Aorta (tissue), 5 donors: ENCODE results near the gene TMEM132C. TPM values are rescaled to one million over a fixed set of nuclear protein-coding genes. Genes with fewer than 3 reads are reported as not detected.

Experiments
- ATAC-seq: fragments of 200-7000 bp; cut with Tn5 transposase; one replicate; pipeline ENCODE4 v1.9.1; 2022; ENCODE audit warnings: moderate library complexity; ENCODE audit not compliant: low FRiP score
- DNase-seq, 2 donors: peaks; one replicate each; pipeline ENCODE4 v3.0.0-alpha.2; 2020
- H3K27ac ChIP-seq, 2 donors: one replicate each; pipeline ENCODE4 v1.5.1; 2013; ENCODE audit warnings: low read length in 2 of 2, mild to moderate bottlenecking in 2 of 2, moderate library complexity in 2 of 2, control low read depth in 1 of 2, inconsistent platforms in 1 of 2, low read depth in 1 of 2
- H3K27me3 ChIP-seq, 2 donors: one replicate each; pipeline ENCODE4 v1.6.1; 2013; ENCODE audit warnings: control low read depth in 1 of 2, low read length in 1 of 2, mild to moderate bottlenecking in 1 of 2, moderate library complexity in 1 of 2; ENCODE audit not compliant: insufficient read depth in 2 of 2, control insufficient read depth in 1 of 2
- H3K36me3 ChIP-seq, 2 donors: one replicate each; pipeline ENCODE4 v1.6.1; 2013; ENCODE audit warnings: control low read depth in 1 of 2, low read length in 1 of 2, mild to moderate bottlenecking in 1 of 2; ENCODE audit not compliant: insufficient read depth in 2 of 2, control insufficient read depth in 1 of 2
- H3K4me1 ChIP-seq, 2 donors: one replicate each; pipeline ENCODE4 v1.6.1; 2013; ENCODE audit warnings: low read length in 2 of 2, control low read depth in 1 of 2, mild to moderate bottlenecking in 1 of 2, moderate library complexity in 1 of 2; ENCODE audit not compliant: insufficient read depth in 2 of 2, control insufficient read depth in 1 of 2
- H3K4me3 ChIP-seq, 2 donors: one replicate each; pipeline ENCODE4 v1.5.1; 2013; ENCODE audit warnings: low read length in 2 of 2, control low read depth in 1 of 2, mild to moderate bottlenecking in 1 of 2
- H3K9me3 ChIP-seq: one replicate; pipeline ENCODE4 v1.6.1; 2013; ENCODE audit warnings: mild to moderate bottlenecking, low read length; ENCODE audit not compliant: control insufficient read depth
- WGBS, 2 donors: extraction: QIAGEN DNeasy Blood & Tissue Kit; methylation state at CpG; one replicate each; pipeline ENCODE4 v1.1.7; 2013; 5-methylcytosine and 5-hydroxymethylcytosine counted together
- intact Hi-C, 2 donors: fragments of 100-400 bp; cut with DNase I; formaldehyde crosslinking; loops; one replicate each; pipeline versions ENCODE4 v1.14.2 to v1.15.0; 2022
- polyA plus RNA-seq, 2 donors: library from polyadenylated mRNA; stranded (reverse); fragments of 200-250 nt; gene quantifications; one replicate each; pipeline ENCODE4 v1.2.3, GENCODE V29; 2013
- total RNA-seq, 2 donors: library from RNA; stranded (reverse); fragmentation: NEBNext Ultra II Directional; extraction: Animal tissue kit (Norgen Biotek cat#: 25700); gene quantifications; one replicate each; pipeline ENCODE4 v1.2.1, GENCODE V29; 2021
- donor health status: healthy with polysubstance abuse.
- donor health status: Bipolar disorder and iron deficiency.
- donor health status: DM: no; HTN: no; CAD: no.
- donor health status: DM: no; HTN: no; CAD: no.
- donor health status: DM: yes; HTN: yes; CAD: no.

The TMEM132C gene
- total and polyA plus RNA-seq, 4 donors, result 0.49 to 0.78 TPM; not detected in 2

DNA sequence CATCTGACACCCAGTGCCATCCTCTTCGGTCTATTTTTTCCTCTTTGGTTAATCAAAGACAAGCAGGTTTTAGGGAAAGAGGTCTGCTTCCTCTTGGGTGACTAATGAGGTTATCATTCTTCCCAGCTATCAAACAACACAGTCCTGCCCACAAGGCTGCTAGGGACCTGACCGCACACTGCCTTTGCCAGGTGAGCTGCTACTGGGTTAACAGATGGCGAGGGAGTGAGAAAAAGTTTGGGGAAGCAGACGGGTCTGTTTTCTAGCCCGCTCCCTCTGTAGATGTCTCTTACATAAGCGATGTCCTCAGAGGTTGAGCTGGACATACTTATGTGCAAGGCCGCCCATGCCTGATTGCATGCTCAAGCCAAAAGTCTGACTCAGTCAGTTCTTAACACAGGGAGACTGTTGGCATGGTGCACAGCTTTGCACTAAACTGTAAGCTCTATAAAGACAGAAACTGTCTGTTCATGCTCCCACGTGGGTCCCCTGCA is 462.7 kb downstream of the TMEM132C start:
- intact Hi-C loops, result no loop called here
- 70 to 74% methylated on average over 8 of the region's 8 CpGs for WGBS, 2 donors
- DNase-seq (no peak), ATAC-seq (no peak)
- Histone ChIP-seq H3K4me3 (no peak overlapping the region), H3K36me3 (no peaks in the 10 kb centered on the region), H3K27me3 (no peaks in the 10 kb centered on the region), H3K9me3 (peaks cover 2% of the 10 kb centered on the region), H3K4me1 (no peaks in the 10 kb centered on the region), H3K27ac (no peak overlapping the region)

DNA sequence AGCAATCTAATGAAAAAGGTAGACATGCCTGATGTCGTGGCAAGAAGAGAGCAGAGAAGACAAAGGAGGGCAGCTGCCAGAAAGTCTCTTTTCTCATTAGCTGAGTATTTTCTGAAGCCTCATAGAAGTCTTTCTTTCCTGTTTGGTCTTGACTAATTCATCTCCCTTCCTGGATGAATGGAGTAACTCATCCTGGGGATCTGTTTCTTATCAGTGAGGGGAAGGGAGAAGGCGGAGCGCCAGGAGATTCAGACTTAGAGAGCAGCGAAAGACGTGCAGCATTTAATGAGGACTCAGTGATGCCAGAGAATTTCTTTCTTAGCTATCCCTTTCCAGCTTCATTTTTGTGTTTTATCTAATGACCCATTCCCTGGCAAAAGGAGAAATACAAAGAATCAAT is 467.4 kb downstream of the TMEM132C start:
- no peaks in the 10 kb centered on the region for H3K36me3 ChIP-seq
- ATAC-seq (no peak), DNase-seq (no peak)
- 47 to 58% methylated on average over 5 of the region's 5 CpGs for WGBS, 2 donors
- H3K4me3 ChIP-seq, result no peak overlapping the region
- intact Hi-C loops, result no loop called here
- no peaks in the 10 kb centered on the region for H3K4me1 ChIP-seq
- H3K9me3 ChIP-seq, result peaks cover 4% of the 10 kb centered on the region
- H3K27ac ChIP-seq, result no peak overlapping the region
- H3K27me3 ChIP-seq, result no peaks in the 10 kb centered on the region

DNA sequence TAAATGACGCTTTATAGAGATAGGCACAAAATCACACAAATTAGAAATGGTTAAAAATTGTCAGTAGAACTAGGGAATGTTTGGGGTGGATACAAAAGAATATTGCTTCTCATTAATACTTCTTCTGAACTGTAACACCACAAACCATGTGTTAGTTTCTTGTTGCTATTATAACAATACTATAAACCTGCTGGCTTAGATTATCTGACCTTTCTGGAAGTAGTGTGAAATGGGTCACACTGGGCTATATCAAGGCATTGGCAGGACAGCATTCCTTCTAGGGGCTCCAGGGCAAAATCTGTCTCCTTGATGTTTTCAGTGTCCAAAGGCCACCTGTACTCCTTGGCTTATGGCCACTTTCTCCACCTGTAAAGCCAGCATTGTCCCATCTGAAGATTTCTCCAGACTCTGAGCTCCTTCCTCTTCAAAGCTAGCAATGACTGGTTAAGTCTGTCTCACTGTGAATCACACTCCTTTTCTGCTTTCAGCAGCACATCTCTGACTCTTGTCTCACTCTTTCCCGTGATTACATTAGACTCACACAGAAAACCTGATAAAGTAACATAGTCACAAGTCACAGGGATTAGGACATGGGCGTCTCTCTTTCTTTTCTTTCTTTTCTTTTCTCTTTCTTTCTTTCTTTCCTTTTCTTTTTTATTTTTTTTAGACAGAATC is 470.5 kb downstream of the TMEM132C start:
- peaks cover 3% of the 10 kb centered on the region for H3K9me3 ChIP-seq
- intact Hi-C loops, result no loop called here
- ATAC-seq, result no peak
- no peak overlapping the region for H3K4me3 ChIP-seq
- H3K4me1 ChIP-seq, result no peaks in the 10 kb centered on the region
- DNase-seq, result no peak
- no peaks in the 10 kb centered on the region for H3K27me3 ChIP-seq
- H3K27ac ChIP-seq, result no peak overlapping the region
- WGBS, 2 donors, result 70 to 71% methylated on average over 3 of the region's 3 CpGs
- H3K36me3 ChIP-seq, result no peaks in the 10 kb centered on the region

DNA sequence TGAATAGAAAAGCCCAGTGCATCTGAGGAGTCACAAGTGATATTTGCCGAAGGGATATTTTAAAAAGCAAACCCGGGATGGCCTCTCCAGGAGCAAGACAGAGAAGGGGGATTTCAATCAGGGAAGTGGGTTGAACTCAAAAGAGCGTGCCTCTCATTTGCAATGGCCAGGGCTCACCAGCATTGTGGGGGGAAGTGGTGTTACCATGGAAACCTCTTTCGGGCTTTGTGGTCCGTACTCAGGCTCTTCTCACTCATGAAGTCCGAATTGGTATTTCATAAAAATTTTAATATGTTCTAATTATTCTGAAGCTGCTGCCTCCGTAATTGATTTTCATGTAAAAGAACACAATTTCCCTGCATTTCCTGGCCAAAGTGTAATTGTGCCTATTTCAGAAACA is 476.9 kb downstream of the TMEM132C start:
- DNase-seq, result no peak
- ATAC-seq, result no peak
- intact Hi-C loops, result no loop called here

DNA sequence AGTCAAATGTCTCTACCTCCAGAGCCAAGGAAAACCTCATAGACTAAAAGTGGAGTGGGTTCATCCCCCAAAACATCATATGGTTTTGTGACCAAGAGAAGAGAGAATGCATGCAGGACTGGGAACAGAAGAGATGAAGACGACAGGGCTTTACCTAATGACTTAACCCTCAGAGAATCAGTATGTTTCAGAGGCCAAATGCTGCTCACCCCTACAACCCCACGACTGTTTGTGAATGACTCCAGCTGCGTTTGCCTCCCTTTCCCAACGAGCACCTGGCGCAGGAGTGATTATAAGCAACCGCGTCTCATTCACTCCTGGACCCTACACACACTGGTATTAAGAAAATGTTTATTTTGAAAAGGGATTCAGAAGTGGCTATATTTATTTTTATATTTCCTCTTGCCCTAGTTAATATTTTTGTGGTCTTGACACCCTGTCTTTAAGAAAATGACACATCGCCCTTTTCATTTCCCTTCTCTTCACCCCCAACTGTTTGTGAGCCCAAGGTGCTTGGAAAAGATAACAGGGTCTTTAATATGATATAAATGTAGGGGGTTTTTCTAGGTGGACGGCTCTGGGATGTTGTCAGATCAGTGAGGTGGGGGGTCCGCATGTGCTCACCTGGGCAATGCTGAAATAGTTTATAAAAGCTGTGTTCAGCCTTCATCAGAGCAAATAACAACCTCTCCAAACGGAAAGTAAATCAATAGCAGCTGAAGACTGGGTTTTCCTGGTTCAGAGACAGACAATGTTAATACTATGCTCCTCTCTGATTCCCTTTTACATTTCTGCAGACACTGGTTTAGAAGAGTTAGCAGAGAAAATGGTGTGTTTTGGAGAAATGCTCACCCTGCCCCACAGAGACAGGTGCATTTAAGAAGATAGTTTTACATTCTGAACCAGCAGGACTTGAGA is 479.1 kb downstream of the TMEM132C start:
- peaks cover 0 to 5% of the 10 kb centered on the region in 2 donors for H3K27me3 ChIP-seq
- no peak overlapping the region for H3K27ac ChIP-seq
- DNase-seq (no peak), ATAC-seq (no peak)
- intact Hi-C loops, result no loop called here
- H3K4me3 ChIP-seq, result no peak overlapping the region
- WGBS, 2 donors, result 63 to 67% methylated on average over 11 of the region's 11 CpGs
- H3K4me1 ChIP-seq, result no peaks in the 10 kb centered on the region
- H3K9me3 ChIP-seq, result no peaks in the 10 kb centered on the region
- H3K36me3 ChIP-seq, result no peaks in the 10 kb centered on the region

More for the DNA sequence above, 476.9 kb downstream of the TMEM132C start:
- H3K36me3 ChIP-seq, result no peaks in the 10 kb centered on the region
- no peaks in the 10 kb centered on the region for H3K27me3 ChIP-seq
- H3K4me1 ChIP-seq, result no peaks in the 10 kb centered on the region
- WGBS, 2 donors, result 59 to 69% methylated on average over 7 of the region's 7 CpGs
- H3K27ac ChIP-seq, result no peak overlapping the region
- peaks cover 1% of the 10 kb centered on the region for H3K9me3 ChIP-seq
- no peak overlapping the region for H3K4me3 ChIP-seq

DNA sequence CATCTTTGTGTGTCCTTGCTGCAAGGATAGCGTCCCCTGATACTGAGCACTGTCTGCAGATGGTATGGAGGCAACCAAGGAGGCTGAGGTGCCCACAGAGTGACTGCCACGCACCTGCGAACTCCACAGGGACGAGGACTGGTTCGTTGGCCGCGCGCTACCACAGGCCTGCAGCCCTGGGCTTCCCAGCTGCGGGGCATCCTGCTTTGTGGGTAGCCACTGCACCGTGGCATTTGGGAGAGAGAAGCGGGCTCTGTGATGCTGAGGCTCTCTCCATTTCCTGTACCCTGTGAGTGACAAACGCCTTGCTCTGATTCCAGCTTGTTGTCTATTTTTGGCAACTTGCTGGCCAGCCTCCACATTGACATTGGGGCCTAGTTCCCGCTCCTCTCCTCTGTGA is 480.5 kb downstream of the TMEM132C start:
- intact Hi-C loops, result no loop called here
- no peak for ATAC-seq
- H3K4me1 ChIP-seq, result no peaks in the 10 kb centered on the region
- H3K4me3 ChIP-seq, result no peak overlapping the region
- WGBS, 2 donors, result 67 to 73% methylated on average over 13 of the region's 13 CpGs
- H3K27ac ChIP-seq, result no peak overlapping the region
- H3K36me3 ChIP-seq, result no peaks in the 10 kb centered on the region
- H3K27me3 ChIP-seq, result peaks cover 0 to 5% of the 10 kb centered on the region in 2 donors
- no peak for DNase-seq
- H3K9me3 ChIP-seq, result no peaks in the 10 kb centered on the region

DNA sequence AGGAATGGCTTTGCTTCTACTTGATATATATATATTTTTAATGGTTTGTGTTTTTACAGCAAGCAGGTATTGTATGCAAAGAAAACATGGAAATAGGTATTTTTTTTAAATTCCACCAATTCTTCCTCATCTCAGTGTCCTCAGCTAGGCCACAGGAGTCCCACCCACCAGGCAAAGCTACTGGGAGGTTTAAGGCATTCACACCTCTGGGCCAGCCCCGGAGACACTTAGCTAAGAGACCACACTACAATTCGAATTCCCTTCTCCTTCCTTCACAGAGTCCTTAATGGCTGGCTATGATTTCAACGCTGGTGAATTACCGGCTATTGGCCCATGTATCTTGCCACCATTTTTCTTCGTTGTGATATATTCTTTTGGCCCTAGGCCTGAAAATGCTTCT is 485.4 kb downstream of the TMEM132C start:
- ATAC-seq (no peak), DNase-seq (no peak)
- 70 to 79% methylated on average over 5 of the region's 5 CpGs for WGBS, 2 donors
- no peak overlapping the region for H3K4me3 ChIP-seq
- peaks cover 0 to 5% of the 10 kb centered on the region in 2 donors for H3K27me3 ChIP-seq
- intact Hi-C loops, result no loop called here
- H3K36me3 ChIP-seq, result no peaks in the 10 kb centered on the region
- no peaks in the 10 kb centered on the region for H3K4me1 ChIP-seq
- no peak overlapping the region for H3K27ac ChIP-seq
- peaks cover 1% of the 10 kb centered on the region for H3K9me3 ChIP-seq

DNA sequence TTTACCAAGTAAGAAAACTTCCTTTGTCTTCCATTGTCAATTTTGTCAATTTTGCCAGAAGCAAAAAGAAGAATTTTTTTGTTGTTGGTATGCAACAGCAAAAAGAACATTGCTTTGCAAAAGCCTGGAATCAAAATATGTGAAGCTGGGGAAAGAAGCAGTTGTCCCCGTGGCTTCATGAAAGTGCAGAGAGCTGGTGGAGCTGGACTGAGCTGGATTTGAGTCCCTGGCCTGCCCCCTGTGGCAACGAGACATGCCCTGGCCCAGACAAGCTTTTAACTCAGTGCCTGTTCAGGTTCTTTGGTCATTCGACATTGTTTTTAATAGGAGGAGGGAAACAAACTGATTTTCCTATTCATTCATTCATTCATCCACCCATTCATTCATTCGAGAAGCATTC is 486.5 kb downstream of the TMEM132C start:
- intact Hi-C loops, result no loop called here
- Histone ChIP-seq H3K27me3 (peaks cover 3 to 5% of the 10 kb centered on the region in 2 donors), H3K4me1 (no peaks in the 10 kb centered on the region), H3K4me3 (no peak overlapping the region), H3K36me3 (no peaks in the 10 kb centered on the region), H3K9me3 (peaks cover 1% of the 10 kb centered on the region), H3K27ac (no peak overlapping the region)
- WGBS, 2 donors, result 38 to 41% methylated on average over 4 of the region's 4 CpGs
- no peak for ATAC-seq
- DNase-seq, result no peak
